ENCODE measurements around the gene TNFRSF9.

Gene TNFRSF9

GRCh38 chr1:7938070-7938469 is 2.6 kb downstream of the TNFRSF9 start:
- no peak overlapping the region for H3K4ac ChIP-seq (ENCODE audit: low read depth in 1 of 2, low read length in 2 of 2)
- no peaks in the 10 kb centered on the region for H3K36me3 ChIP-seq (ENCODE audit: control insufficient read depth in 1 of 2, insufficient read depth in 2 of 2, low read depth in 1 of 2, low read length in 2 of 2)
- WGBS = 29% methylated on average over 2 of the region's 3 CpGs
- no peak overlapping the region for H2BK120ac ChIP-seq (ENCODE audit: low read depth, low read length)
- no peak overlapping the region for H3K4me2 ChIP-seq (ENCODE audit: low read length, poor library complexity, severe bottlenecking)
- H2AK5ac ChIP-seq (ENCODE audit: low read length, severe bottlenecking) = no peak overlapping the region
- H3K79me1 ChIP-seq (replicated peaks; ENCODE audit: low read length, poor library complexity, severe bottlenecking) = no peaks in the 10 kb centered on the region
- H2AFZ ChIP-seq (ENCODE audit: low read depth, low read length) = no peak overlapping the region
- H3K27me3 ChIP-seq (ENCODE audit: control insufficient read depth in 1 of 2, insufficient read depth in 1 of 2, low read length in 2 of 2) = peaks cover 21 to 36% of the 10 kb centered on the region in 2 experiments
- no peaks in the 10 kb centered on the region for H3K9me3 ChIP-seq (ENCODE audit: control insufficient read depth, low read length)
- no peak overlapping the region for H3K18ac ChIP-seq (ENCODE audit: low read depth in 1 of 2, low read length in 2 of 2)
- no peak overlapping the region for H3K4me3 ChIP-seq (ENCODE audit: insufficient read depth in 1 of 2, low read depth in 1 of 2, low read length in 2 of 2)
- no peak overlapping the region for H3K27ac ChIP-seq (ENCODE audit: low read length, poor library complexity, severe bottlenecking)
- no peak overlapping the region for H3K14ac ChIP-seq (ENCODE audit: low read length in 2 of 2)
- no peak overlapping the region for H3K23ac ChIP-seq (ENCODE audit: low read length in 2 of 2)
- no peak overlapping the region for H4K91ac ChIP-seq (ENCODE audit: low read length)
- H2BK15ac ChIP-seq (ENCODE audit: low read depth, poor library complexity, severe bottlenecking) = no peak overlapping the region
- no peak overlapping the region for H3K9ac ChIP-seq (ENCODE audit: low read length)
- H2BK5ac ChIP-seq (ENCODE audit: low read depth, low read length, poor library complexity, severe bottlenecking) = no peak overlapping the region
- H4K8ac ChIP-seq (ENCODE audit: low read length) = peak overlapping the region; percentile 69
- no peak overlapping the region for H2BK12ac ChIP-seq (ENCODE audit: low read length in 2 of 2)
- DNase-seq = no peak
- peaks cover 7% of the 10 kb centered on the region for H3K4me1 ChIP-seq (ENCODE audit: control insufficient read depth, insufficient read depth, low read depth, low read length)

GRCh38 chr1:7932524-7933138 is 8.0 kb downstream of the TNFRSF9 start:
- Histone ChIP-seq H3K79me1 (replicated peaks; ENCODE audit: low read length, poor library complexity, severe bottlenecking) (no peaks in the 10 kb centered on the region), H3K4me1 (ENCODE audit: control insufficient read depth, insufficient read depth, low read depth, low read length) (no peaks in the 10 kb centered on the region), H3K9me3 (ENCODE audit: control insufficient read depth, low read length) (no peaks in the 10 kb centered on the region), H2BK5ac (ENCODE audit: low read depth, low read length, poor library complexity, severe bottlenecking) (no peak overlapping the region), H2AK5ac (ENCODE audit: low read length, severe bottlenecking) (no peak overlapping the region), H3K27ac (ENCODE audit: low read length, poor library complexity, severe bottlenecking) (no peak overlapping the region), H2BK120ac (ENCODE audit: low read depth, low read length) (no peak overlapping the region), H3K36me3 (ENCODE audit: control insufficient read depth in 1 of 2, insufficient read depth in 2 of 2, low read depth in 1 of 2, low read length in 2 of 2) (no peaks in the 10 kb centered on the region), H4K8ac (ENCODE audit: low read length) (no peak overlapping the region), H3K14ac (ENCODE audit: low read length in 2 of 2) (no peak overlapping the region), H3K27me3 (ENCODE audit: control insufficient read depth in 1 of 2, insufficient read depth in 1 of 2, low read length in 2 of 2) (peaks cover 6 to 49% of the 10 kb centered on the region in 2 experiments), H2BK15ac (ENCODE audit: low read depth, poor library complexity, severe bottlenecking) (no peak overlapping the region), H2BK12ac (ENCODE audit: low read length in 2 of 2) (no peak overlapping the region), H3K18ac (ENCODE audit: low read depth in 1 of 2, low read length in 2 of 2) (no peak overlapping the region), H3K4ac (ENCODE audit: low read depth in 1 of 2, low read length in 2 of 2) (no peak overlapping the region), H4K91ac (ENCODE audit: low read length) (no peak overlapping the region), H3K9ac (ENCODE audit: low read length) (no peak overlapping the region), H3K23ac (ENCODE audit: low read length in 2 of 2) (no peak overlapping the region), H3K4me3 (ENCODE audit: insufficient read depth in 1 of 2, low read depth in 1 of 2, low read length in 2 of 2) (no peak overlapping the region), H2AFZ (ENCODE audit: low read depth, low read length) (no peak overlapping the region), H3K4me2 (ENCODE audit: low read length, poor library complexity, severe bottlenecking) (no peak overlapping the region)
- WGBS = 91% methylated on average over 14 of the region's 15 CpGs
- DNase-seq = no peak

DNA sequence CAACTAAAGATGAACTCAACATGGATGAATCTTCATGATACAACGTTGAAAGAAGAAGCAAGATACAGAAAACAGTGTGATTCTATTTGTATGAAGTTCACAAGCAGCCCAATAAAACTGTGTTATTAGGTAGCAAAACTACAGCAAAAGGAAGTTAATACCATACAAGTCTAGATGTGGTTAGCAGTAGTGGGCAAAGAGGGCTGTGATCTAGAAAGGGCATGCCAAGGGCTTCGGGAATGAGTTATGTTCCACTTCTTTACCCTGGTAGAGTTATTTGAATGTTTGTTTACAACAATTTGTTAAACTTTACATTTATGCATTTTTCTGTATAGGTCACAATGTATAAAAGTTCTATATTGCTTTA is 9.2 kb downstream of the TNFRSF9 start:
- Histone ChIP-seq H3K4me2 (ENCODE audit: low read length, poor library complexity, severe bottlenecking) (no peak overlapping the region), H2BK15ac (ENCODE audit: low read depth, poor library complexity, severe bottlenecking) (no peak overlapping the region), H2BK120ac (ENCODE audit: low read depth, low read length) (no peak overlapping the region), H3K18ac (ENCODE audit: low read depth in 1 of 2, low read length in 2 of 2) (no peak overlapping the region), H3K36me3 (ENCODE audit: control insufficient read depth in 1 of 2, insufficient read depth in 2 of 2, low read depth in 1 of 2, low read length in 2 of 2) (no peaks in the 10 kb centered on the region), H4K8ac (ENCODE audit: low read length) (no peak overlapping the region), H2BK12ac (ENCODE audit: low read length in 2 of 2) (no peak overlapping the region), H2BK5ac (ENCODE audit: low read depth, low read length, poor library complexity, severe bottlenecking) (no peak overlapping the region), H3K4me1 (ENCODE audit: control insufficient read depth, insufficient read depth, low read depth, low read length) (no peaks in the 10 kb centered on the region), H3K4ac (ENCODE audit: low read depth in 1 of 2, low read length in 2 of 2) (no peak overlapping the region), H4K91ac (ENCODE audit: low read length) (no peak overlapping the region), H3K79me1 (replicated peaks; ENCODE audit: low read length, poor library complexity, severe bottlenecking) (no peaks in the 10 kb centered on the region), H3K4me3 (ENCODE audit: insufficient read depth in 1 of 2, low read depth in 1 of 2, low read length in 2 of 2) (no peak overlapping the region), H3K14ac (ENCODE audit: low read length in 2 of 2) (no peak overlapping the region), H3K23ac (ENCODE audit: low read length in 2 of 2) (no peak overlapping the region), H3K27me3 (ENCODE audit: control insufficient read depth in 1 of 2, insufficient read depth in 1 of 2, low read length in 2 of 2) (peaks cover 7 to 48% of the 10 kb centered on the region in 2 experiments), H2AFZ (ENCODE audit: low read depth, low read length) (no peak overlapping the region), H3K9ac (ENCODE audit: low read length) (no peak overlapping the region), H2AK5ac (ENCODE audit: low read length, severe bottlenecking) (no peak overlapping the region), H3K9me3 (ENCODE audit: control insufficient read depth, low read length) (no peaks in the 10 kb centered on the region), H3K27ac (ENCODE audit: low read length, poor library complexity, severe bottlenecking) (no peak overlapping the region)
- WGBS = 92% methylated on average over 1 of the region's 2 CpGs
- DNase-seq = no peak

- Histone ChIP-seq H3K18ac (ENCODE audit: low read depth in 1 of 2, low read length in 2 of 2) (no peak overlapping the region), H3K9me3 (ENCODE audit: control insufficient read depth, low read length) (no peaks in the 10 kb centered on the region), H4K91ac (ENCODE audit: low read length) (no peak overlapping the region), H2BK12ac (ENCODE audit: low read length in 2 of 2) (no peak overlapping the region), H3K23ac (ENCODE audit: low read length in 2 of 2) (no peak overlapping the region), H4K8ac (ENCODE audit: low read length) (no peak overlapping the region), H3K4me2 (ENCODE audit: low read length, poor library complexity, severe bottlenecking) (no peak overlapping the region), H3K27me3 (ENCODE audit: control insufficient read depth in 1 of 2, insufficient read depth in 1 of 2, low read length in 2 of 2) (peaks cover 7 to 51% of the 10 kb centered on the region in 2 experiments), H2BK15ac (ENCODE audit: low read depth, poor library complexity, severe bottlenecking) (no peak overlapping the region), H3K9ac (ENCODE audit: low read length) (no peak overlapping the region), H2BK5ac (ENCODE audit: low read depth, low read length, poor library complexity, severe bottlenecking) (no peak overlapping the region), H3K4me3 (ENCODE audit: insufficient read depth in 1 of 2, low read depth in 1 of 2, low read length in 2 of 2) (no peak overlapping the region), H3K79me1 (replicated peaks; ENCODE audit: low read length, poor library complexity, severe bottlenecking) (no peaks in the 10 kb centered on the region), H3K4ac (ENCODE audit: low read depth in 1 of 2, low read length in 2 of 2) (no peak overlapping the region), H3K36me3 (ENCODE audit: control insufficient read depth in 1 of 2, insufficient read depth in 2 of 2, low read depth in 1 of 2, low read length in 2 of 2) (no peaks in the 10 kb centered on the region), H3K14ac (ENCODE audit: low read length in 2 of 2) (no peak overlapping the region), H2BK120ac (ENCODE audit: low read depth, low read length) (no peak overlapping the region), H2AK5ac (ENCODE audit: low read length, severe bottlenecking) (no peak overlapping the region), H2AFZ (ENCODE audit: low read depth, low read length) (no peak overlapping the region), H3K27ac (ENCODE audit: low read length, poor library complexity, severe bottlenecking) (no peak overlapping the region), H3K4me1 (ENCODE audit: control insufficient read depth, insufficient read depth, low read depth, low read length) (no peaks in the 10 kb centered on the region)
- 91% methylated on average over 15 of the region's 15 CpGs for WGBS
- DNase-seq = no peak
These were observed 9.8 kb downstream of the TNFRSF9 start for GRCh38 chr1:7930645-7931445.
